Ishikawa (cell line): ENCODE results near the gene TBC1D14.

Source experiments
- CEBPB ChIP-seq: IDR thresholded peaks from 2 replicates; pipeline ENCODE4 v1.6.1; 2012
- CREB1 ChIP-seq: IDR thresholded peaks from 2 replicates; pipeline ENCODE4 v1.6.1; 2012; ENCODE audit warnings: low read depth
- EGR1 ChIP-seq: IDR thresholded peaks from 2 replicates; pipeline ENCODE4 v1.6.1; 2012
- EP300 ChIP-seq: IDR thresholded peaks from 2 replicates; pipeline ENCODE4 v1.6.1; 2012; ENCODE audit warnings: borderline replicate concordance
- FOXM1 ChIP-seq: IDR thresholded peaks from 2 replicates; pipeline ENCODE4 v1.6.1; 2012; ENCODE audit warnings: low read depth, borderline replicate concordance
- NFIC ChIP-seq: IDR thresholded peaks from 2 replicates; pipeline ENCODE4 v1.6.1; 2012
- RAD21 ChIP-seq: IDR thresholded peaks from 2 replicates; pipeline ENCODE4 v1.6.1; 2012; ENCODE audit warnings: low read depth
- TAF1 ChIP-seq: IDR thresholded peaks from 2 replicates; pipeline ENCODE4 v1.6.1; 2012; ENCODE audit warnings: low read depth, mild to moderate bottlenecking
- TCF12 ChIP-seq: IDR thresholded peaks from 2 replicates; pipeline ENCODE4 v1.6.1; 2012; ENCODE audit warnings: low read depth
- TEAD4 ChIP-seq: IDR thresholded peaks from 2 replicates; pipeline ENCODE4 v1.6.1; 2012
- YY1 ChIP-seq: IDR thresholded peaks from 2 replicates; pipeline ENCODE4 v1.6.1; 2012; ENCODE audit warnings: low read depth
- ZBTB7A ChIP-seq: IDR thresholded peaks from 2 replicates; pipeline ENCODE4 v1.6.1; 2012; ENCODE audit warnings: low read depth
- TF ChIP-seq, protein P1 (sequence below): IDR thresholded peaks from 2 replicates; pipeline ENCODE4 v1.6.1; 2012
- TF ChIP-seq, protein P2 (sequence below): IDR thresholded peaks from 2 replicates; pipeline ENCODE4 v1.6.1; 2012
- TF ChIP-seq, protein P3 (sequence below): IDR thresholded peaks from 2 replicates; pipeline ENCODE4 v1.6.1; 2012; ENCODE audit warnings: low read depth, mild to moderate bottlenecking

The TBC1D14 gene

DNA sequence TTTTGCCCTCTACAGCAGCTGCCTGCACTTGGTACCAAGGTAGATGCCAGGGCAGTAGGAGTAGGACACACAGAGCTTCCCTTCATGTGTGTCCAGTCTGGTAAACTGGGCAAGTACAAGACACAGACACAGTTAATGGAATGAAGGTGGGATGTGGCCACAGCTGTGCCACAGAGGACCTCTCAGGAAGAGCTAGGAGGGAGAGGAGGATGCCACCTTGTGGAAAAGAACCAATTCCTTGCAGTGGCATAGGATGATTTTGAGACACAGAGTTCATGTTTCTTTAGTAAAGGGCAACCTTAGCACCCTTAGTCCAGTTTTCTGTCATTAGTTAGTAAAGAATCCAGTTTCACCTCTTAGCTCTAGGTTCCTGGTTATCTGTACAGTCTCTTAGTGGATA is 36.3 kb upstream of the TBC1D14 start:
- no peak for TF ChIP-seq TAF1
- no peak for TF ChIP-seq EP300
- no peak for TF ChIP-seq EGR1
- TF ChIP-seq RAD21, result peak; percentile 33; the same call in 1 of the 2 replicates
- TF ChIP-seq YY1, result no peak
- no peak for TF ChIP-seq CREB1

DNA sequence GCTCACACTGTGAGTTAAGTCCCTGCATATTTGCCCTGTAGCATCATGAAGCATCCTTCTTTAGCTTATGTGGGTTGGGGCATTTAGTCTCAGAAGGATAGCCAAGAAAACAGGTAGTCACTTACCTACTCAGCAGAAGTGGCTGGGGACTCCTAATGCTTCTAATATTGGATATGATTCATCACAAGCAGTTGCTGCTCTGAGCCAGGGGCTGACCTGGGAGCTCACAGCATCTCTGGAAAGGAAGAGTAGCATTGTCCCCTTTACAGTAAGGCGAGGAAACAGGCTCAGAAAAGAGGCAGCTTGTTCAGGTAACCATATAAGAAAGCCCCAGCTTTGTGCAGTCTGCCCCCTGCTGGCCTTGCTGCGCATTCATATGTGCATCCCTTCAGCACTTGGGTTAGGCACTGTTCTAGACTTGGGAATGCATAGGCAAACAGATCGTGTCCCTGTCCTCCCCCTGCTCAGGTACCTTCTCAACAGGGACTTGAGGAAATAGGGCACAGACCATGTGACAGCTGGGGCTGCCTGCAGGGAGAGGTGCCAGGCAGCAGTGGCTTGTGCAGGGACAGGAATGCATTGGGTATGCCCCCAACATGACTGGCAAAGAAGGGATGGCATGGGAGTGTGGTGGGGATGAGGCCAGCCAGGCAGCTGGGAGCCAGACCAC is 35.7 kb upstream of the TBC1D14 start:
- TF ChIP-seq TEAD4 (no peak), RAD21 (peak; percentile 83)

DNA sequence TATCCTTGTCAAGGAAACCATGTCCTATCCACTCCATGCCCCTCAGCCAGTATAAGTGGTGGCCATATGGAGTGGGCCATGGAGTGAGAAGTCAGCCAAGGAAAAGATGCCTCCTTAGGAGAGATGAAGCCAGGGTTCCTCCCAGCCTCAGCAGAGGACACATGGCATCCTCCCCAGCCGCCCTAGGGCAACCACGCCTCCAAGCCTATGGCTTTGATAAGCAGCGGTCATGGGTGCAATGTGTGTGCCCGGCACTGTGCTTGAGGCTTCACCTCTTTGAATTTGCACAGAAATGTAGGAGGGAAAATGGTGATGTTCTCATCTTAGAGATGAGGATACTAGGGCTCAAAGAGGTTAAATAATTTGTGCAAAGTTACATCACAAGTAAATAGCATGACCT is 34.6 kb upstream of the TBC1D14 start:
- TF ChIP-seq YY1, result no peak

DNA sequence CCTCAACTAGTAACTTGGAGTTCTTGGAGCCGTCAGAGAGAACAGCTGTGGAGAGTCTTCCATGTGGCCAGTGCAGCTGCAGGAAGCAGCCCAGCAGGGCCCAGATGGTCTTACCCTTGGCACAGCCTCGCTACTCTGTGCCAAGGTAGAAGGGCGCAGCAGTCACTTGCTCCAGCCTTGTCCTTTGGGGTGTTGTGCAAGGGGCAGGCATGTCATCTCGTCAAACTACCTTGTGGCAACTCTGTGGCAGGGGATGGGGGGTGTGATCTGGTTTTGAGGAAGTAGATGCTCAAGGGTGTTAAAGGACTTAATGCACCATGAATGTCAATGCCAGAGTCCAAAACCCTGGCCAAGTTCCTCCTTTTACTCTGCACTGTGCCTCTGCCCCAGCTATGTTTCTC is 34.2 kb upstream of the TBC1D14 start:
- TF ChIP-seq FOXM1 (no peak), TCF12 (no peak), ZBTB7A (no peak), CREB1 (no peak), CEBPB (no peak), TAF1 (no peak)
- TF ChIP-seq, protein P1, sequence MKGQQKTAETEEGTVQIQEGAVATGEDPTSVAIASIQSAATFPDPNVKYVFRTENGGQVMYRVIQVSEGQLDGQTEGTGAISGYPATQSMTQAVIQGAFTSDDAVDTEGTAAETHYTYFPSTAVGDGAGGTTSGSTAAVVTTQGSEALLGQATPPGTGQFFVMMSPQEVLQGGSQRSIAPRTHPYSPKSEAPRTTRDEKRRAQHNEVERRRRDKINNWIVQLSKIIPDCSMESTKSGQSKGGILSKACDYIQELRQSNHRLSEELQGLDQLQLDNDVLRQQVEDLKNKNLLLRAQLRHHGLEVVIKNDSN, result no peak
- TF ChIP-seq, protein P2, sequence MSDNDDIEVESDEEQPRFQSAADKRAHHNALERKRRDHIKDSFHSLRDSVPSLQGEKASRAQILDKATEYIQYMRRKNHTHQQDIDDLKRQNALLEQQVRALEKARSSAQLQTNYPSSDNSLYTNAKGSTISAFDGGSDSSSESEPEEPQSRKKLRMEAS, result no peak

DNA sequence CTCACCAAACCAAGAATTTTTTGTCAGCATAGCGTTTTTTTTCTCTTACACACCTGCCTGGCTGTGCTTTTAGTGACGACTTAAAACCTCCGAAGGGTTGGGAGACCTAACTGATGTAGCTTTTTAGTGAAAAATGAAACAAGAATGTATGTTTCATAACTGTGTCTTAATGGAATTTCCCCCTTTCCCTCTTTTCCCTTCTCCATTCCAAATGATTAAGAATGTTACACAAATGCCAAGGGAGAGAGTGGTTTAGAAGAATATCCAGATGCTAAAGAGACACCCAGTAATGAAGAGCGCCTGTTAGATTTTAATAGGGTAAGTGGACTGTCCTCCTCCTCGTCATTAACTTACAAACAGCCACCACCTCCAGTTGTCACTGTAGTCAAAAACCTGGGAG is 33.2 kb upstream of the TBC1D14 start:
- TF ChIP-seq TEAD4 (no peak), CEBPB (no peak), EGR1 (no peak), TAF1 (no peak), NFIC (no peak), ZBTB7A (no peak), TCF12 (no peak), YY1 (no peak), CREB1 (no peak), EP300 (no peak), FOXM1 (no peak), RAD21 (no peak)
- TF ChIP-seq, protein P3, sequence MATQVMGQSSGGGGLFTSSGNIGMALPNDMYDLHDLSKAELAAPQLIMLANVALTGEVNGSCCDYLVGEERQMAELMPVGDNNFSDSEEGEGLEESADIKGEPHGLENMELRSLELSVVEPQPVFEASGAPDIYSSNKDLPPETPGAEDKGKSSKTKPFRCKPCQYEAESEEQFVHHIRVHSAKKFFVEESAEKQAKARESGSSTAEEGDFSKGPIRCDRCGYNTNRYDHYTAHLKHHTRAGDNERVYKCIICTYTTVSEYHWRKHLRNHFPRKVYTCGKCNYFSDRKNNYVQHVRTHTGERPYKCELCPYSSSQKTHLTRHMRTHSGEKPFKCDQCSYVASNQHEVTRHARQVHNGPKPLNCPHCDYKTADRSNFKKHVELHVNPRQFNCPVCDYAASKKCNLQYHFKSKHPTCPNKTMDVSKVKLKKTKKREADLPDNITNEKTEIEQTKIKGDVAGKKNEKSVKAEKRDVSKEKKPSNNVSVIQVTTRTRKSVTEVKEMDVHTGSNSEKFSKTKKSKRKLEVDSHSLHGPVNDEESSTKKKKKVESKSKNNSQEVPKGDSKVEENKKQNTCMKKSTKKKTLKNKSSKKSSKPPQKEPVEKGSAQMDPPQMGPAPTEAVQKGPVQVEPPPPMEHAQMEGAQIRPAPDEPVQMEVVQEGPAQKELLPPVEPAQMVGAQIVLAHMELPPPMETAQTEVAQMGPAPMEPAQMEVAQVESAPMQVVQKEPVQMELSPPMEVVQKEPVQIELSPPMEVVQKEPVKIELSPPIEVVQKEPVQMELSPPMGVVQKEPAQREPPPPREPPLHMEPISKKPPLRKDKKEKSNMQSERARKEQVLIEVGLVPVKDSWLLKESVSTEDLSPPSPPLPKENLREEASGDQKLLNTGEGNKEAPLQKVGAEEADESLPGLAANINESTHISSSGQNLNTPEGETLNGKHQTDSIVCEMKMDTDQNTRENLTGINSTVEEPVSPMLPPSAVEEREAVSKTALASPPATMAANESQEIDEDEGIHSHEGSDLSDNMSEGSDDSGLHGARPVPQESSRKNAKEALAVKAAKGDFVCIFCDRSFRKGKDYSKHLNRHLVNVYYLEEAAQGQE, result no peak
- TF ChIP-seq, protein P1, result no peak
- TF ChIP-seq, protein P2, result no peak

DNA sequence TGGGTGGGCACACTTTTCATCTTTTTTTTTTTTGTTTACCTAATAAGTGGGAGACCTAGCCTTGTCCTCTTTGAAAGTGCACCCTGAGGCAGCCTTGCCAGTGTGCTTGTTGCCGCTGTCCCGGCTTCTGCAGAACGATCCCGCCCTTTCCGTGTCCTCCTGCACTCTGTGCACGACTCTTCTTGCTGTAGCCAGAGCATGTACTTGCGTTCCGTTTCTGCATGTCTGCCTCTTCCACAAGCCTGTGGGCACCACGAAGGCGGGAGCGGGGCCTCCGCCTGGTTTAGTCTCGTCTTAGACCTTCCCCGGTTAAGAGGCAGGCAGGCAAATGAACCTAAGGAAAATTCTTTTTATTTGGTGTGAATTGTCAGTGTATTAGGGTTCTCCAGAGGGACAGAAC is 32.6 kb upstream of the TBC1D14 start:
- TF ChIP-seq ZBTB7A (no peak), TAF1 (no peak), FOXM1 (no peak), NFIC (no peak)

DNA sequence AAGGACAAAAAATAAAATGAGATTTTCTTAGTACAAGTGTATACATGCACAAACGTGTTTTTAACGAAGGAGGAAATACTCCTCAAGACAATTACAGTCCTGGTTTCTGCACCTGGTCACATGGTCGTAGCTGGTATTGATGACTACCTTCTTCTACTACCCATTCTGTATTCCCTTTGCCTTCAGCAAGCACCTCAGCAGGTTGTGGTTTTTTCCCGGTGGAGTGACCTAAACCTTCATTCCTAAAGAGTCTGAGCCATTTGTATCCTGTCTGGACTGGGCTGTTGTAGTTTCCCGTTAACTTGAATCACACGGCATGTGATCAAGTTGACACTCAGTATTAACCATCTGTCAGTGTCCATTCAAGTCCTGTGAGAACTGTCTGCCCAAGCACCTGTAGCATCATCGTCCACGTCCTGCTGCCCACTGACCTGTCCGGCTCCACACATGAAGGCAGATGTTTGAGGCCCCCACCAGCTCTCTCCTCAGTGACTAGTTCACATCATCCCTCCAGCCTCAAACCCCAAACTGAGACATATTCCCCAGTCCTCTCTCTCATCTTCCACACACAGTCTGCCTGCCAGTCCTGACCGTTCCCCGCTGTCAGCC is 31.1 kb upstream of the TBC1D14 start:
- TF ChIP-seq EGR1 (no peak), TEAD4 (no peak), FOXM1 (no peak), CREB1 (no peak), TCF12 (no peak), TAF1 (no peak), CEBPB (no peak), YY1 (no peak), NFIC (no peak), ZBTB7A (no peak)
- TF ChIP-seq, protein P1, result no peak
- TF ChIP-seq, protein P3, result no peak
- TF ChIP-seq, protein P2, result no peak
